Cardiac septum (tissue), 1 donor: Measurements from ENCODE around the gene SMIM9. TPM values are rescaled to one million over a fixed set of nuclear protein-coding genes. Genes with fewer than 3 reads are reported as not detected.

Source experiments
- DNase-seq: peaks from one replicate; pipeline ENCODE4 v3.0.0-alpha.2; 2020; ENCODE audit warnings: low spot score
- intact Hi-C: fragments of 100-400 bp; cut with DNase I; formaldehyde crosslinking; loops from one replicate; pipeline ENCODE4 v1.14.0; 2022
- total RNA-seq: library from RNA; stranded (reverse); fragmentation: NEBNext Ultra II Directional; extraction: Animal tissue kit (Norgen Biotek cat#: 25700); gene quantifications from one replicate; pipeline ENCODE4 v1.2.1, GENCODE V29; 2021
- donor health status: DM: no; HTN: no; CAD: no.

SMIM9 gene
- total RNA-seq, 1 donor from 2014 or later: not detected

DNA sequence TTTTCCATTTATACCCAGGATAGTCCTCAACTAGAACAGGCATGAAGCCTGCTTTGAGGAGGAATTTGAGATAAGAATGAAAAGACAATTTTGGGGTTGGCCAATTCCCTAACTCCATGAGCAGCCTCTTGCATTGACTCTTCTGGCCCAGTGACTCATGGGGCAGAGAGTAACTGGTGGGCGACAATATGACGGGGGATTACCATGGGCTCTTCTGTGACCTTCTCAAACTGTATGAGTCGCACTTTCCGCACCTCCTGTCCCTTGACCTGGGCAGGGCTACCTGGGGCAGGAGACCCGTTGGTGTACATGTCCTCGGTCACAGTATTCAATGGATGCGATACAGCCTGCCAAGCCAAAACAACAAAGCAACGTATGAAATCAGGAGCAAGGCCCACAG is 42.5 kb downstream of the SMIM9 start:
- no peak for DNase-seq
- intact Hi-C loops: no loop called here

DNA sequence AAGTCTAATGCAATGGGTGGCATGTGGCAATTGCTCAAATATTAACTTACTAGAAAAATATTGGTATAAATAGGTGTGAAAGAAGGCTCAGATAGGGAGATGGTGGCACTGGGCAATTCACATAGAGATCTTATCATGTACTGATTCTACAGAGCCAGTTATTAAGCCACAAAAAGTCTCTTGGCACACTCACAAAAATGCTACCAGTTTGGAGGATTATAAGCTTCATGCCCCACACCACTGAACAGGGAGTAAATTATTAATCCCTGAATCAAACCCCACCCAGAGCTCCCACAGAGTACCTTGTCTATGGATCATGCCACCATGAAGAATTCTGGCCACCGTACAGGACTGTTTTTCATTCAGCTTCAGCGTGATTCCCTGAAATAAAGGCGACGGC is 43.0 kb downstream of the SMIM9 start:
- intact Hi-C loops: no loop called here
- no peak for DNase-seq

DNA sequence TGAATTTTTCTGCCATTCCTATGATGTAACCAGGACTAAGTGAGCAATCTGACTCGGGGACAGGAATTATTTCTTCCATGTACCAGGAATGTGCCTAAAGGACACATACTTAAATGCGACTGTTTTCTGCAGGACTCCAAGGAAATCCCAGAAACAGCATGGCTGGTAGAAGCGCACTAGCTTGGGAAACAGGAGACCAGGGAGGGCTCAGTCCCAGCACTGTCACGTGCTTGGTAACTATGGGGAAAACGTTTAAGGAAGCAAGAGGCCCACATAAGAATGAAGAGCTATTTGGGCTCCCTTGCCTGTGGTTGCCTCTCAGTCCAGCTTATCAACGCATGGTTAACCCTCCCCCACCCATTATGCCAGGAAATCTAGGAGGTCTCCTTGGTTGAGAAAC is 48.7 kb downstream of the SMIM9 start:
- intact Hi-C loops: no loop called here
- no peak for DNase-seq

DNA sequence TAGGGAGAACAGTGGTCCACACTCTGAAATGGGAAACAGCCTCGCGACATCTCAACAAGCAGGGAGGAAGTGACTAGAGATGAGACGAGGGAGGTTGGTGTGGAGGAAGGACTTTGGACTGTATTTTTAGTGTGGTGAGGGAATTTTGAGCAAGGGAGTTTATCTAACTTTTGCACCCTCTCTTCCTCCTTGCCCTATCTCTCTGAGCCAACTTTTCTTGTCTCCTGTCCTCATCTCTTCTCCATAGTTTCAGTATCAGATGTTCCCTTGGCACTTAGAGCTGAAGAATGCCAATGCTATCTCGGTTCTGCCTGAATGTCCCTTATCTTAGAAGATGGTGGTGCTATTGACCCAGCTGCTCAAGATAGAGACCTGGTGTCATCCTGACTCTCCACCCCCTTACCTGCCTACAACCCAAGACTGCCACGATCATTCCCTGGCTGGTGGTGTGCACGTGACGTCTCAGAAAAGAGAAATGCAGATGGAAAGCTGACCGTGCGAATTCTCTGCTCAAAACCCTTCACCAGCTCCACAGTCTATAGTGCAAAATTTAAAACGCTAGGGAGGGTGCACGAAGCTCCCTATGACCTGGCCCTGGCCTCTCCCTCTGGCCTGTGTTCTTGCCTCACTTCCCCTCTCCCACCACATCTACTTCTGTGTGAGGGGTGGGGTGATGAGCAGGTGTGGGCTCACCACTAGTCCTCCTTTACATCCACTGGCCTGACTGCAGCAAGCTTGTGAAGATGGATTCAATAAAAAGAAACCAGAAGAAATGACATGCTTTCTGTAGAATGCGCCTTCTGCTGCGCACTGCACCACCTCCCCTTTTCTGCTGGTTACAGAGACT is 50.1 kb downstream of the SMIM9 start:
- DNase-seq: no peak
- intact Hi-C loops: no loop called here

DNA sequence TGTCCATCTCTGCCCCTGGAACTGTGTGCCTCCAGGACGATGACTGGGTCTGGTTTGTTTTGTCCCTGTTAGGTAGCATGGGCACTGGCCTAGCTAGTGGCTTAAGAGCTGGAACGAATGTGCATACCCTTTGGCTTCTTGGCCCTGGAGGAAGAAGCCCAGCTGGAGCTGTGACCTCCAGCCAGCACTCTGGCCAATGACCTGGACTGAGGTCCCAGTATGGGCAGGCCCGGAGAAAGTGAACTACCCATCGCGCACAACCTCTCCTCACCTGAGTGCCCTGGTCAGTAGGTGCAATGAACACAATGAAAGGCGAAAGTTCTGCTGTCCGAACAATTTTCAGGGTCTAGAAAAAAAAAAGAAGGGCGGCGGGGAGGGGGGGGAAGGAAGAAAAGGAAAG is 53.5 kb downstream of the SMIM9 start:
- intact Hi-C loops: no loop called here
- no peak for DNase-seq

DNA sequence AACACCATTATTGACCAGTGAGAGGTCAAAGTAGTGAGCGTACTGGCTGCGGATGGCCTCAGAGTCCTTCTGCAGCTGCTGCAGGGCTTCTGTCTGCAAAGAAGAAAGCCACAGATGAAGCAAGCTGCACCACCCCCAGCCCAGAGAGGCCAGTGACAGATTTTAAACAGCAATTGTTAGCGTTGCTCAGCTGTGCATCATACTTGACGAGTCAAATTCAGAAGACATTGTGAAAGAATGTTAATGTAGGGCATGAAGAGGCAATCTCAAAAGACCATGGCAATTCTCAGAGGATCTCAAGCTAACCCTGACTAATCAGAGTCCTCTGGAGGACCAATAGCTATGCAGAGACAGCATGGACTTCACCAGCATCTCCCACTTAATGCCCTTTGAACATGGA is 55.2 kb downstream of the SMIM9 start:
- DNase-seq: no peak
- intact Hi-C loops: no loop called here

DNA sequence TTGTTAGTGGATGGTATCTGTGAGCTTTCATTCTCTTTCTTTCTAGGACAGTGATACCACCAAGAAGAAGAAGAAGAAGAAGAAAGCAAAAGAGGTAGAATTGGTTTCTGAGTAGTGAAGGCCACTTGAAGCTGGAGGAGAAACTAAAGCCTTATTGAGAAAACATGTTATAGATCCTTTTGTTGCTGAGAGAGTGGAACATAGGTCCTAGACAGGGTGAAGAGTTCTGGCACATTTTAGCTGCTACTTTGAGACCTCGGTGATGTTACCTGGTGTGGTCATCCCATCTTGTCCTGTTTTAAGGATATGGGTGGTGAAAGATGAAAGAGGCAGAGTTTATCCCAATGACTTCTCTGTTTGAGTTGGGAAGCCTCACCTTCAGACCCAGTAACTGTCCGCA is 57.7 kb downstream of the SMIM9 start:
- DNase-seq: no peak
- intact Hi-C loops: no loop called here

DNA sequence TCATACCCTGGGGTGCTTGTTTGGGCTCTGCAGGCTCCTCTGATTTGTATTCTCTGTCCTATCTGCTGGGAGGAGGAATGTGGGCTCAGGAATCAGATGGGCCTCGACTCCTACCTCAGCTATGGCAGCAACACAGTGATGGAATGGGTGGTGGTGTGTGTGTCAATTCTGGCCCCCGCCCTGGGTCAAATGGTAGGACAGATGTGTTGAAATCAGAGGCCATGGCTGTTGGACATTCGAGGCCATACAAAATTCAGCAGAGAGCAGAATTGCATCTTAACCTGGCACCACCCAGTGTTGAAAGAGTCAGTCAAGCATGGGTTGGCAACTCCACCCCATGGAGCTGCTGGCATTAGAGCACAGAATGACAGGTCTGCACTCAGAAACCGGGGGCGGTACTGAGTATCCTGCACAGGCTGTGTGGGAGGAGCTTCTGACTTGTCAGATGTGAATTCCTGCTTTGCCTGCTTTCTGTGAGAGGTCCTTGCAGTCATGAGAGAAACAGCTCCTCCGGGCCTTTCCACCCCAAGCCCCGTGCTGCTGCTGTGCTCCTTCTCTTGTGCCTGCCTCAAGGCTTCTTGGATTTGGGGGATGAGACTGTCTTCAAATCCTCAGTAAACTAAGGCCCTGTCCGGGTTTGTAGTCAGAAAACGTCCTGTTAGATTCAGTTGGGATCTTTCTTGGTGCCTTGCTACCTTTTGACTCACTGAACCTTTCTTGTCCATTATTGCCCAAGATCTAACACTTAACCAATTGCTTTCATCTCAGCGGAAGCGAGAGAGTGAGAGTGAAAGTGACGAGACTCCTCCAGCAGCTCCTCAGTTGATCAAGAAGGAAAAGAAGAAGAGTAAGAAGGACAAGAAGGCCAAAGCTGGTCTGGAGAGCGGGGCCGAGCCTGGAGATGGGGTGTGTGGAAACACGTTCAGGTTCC is 58.8 kb downstream of the SMIM9 start:
- intact Hi-C loops: no loop called here
- no peak for DNase-seq

DNA sequence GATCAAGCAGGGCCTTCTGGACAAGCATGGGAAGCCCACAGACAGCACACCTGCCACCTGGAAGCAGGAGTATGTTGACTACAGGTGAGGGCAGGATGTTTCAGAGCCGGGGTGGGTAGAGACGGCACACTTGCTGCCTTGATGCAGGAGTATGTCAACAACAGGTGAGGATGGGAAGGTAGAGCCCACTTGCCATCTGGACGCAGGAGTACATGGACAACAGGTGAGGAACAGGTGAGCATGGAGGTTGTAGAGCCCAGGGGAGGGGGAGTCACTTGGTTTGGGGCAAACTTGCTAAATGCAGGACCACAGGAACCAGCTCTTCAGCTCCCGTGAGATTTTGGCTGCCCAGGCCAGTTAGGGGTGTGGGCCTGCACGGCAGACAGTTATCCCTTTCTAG is 59.8 kb downstream of the SMIM9 start:
- DNase-seq: no peak
- intact Hi-C loops: no loop called here

Other genes with a start within 250 kb of the SMIM9 start
- gene CTAG1A, start 249.5 kb downstream of the SMIM9 start, total RNA-seq: not detected
- not detected for gene CTAG1B, start 215.4 kb downstream of the SMIM9 start, total RNA-seq
- not detected for gene CTAG2, start 181.1 kb downstream of the SMIM9 start, total RNA-seq
- gene GAB3, start 83.6 kb downstream of the SMIM9 start, total RNA-seq: 17.7 TPM
- gene DKC1, start 71.8 kb downstream of the SMIM9 start, total RNA-seq: 22.4 TPM
- 30.0 TPM for gene MPP1, start 29.2 kb downstream of the SMIM9 start, total RNA-seq
- gene F8A1, start 51.7 kb upstream of the SMIM9 start, total RNA-seq: 31.1 TPM
- gene F8, start 188.1 kb upstream of the SMIM9 start, total RNA-seq: 43.4 TPM
- gene FUNDC2, start 192.2 kb upstream of the SMIM9 start, total RNA-seq: 207 TPM
- 19.4 TPM for gene CMC4, start 236.5 kb upstream of the SMIM9 start, total RNA-seq
- gene MTCP1, start 236.5 kb upstream of the SMIM9 start, total RNA-seq: 41.4 TPM
- gene BRCC3, start 236.8 kb upstream of the SMIM9 start, total RNA-seq: 15.6 TPM